Thymus (tissue), 11 donors: ENCODE measurements around the gene GLTPD2. TPM values are rescaled to one million over a fixed set of nuclear protein-coding genes. Genes with fewer than 3 reads are reported as not detected.

Source experiments
- DNase-seq, 9 donors: peaks; one replicate each; pipeline ENCODE4 v3.0.0-alpha.2; 2013; ENCODE audit warnings: low spot score in 9 of 9, low read depth in 6 of 9, missing footprints in 1 of 9
- H3K27ac ChIP-seq, 2 donors: one replicate each; pipeline ENCODE4 v1.5.1; 2013; ENCODE audit warnings: control low read depth in 1 of 2, low read depth in 1 of 2, low read length in 1 of 2, mild to moderate bottlenecking in 1 of 2, moderate library complexity in 1 of 2
- H3K27me3 ChIP-seq, 2 donors: one replicate each; pipeline ENCODE4 v1.5.1; 2013; ENCODE audit warnings: low read length in 1 of 2; ENCODE audit not compliant: control insufficient read depth in 2 of 2, insufficient read depth in 1 of 2
- H3K36me3 ChIP-seq, 2 donors: one replicate each; pipeline ENCODE4 v1.5.1; 2013; ENCODE audit warnings: low read length in 1 of 2, mild to moderate bottlenecking in 1 of 2, moderate library complexity in 1 of 2; ENCODE audit not compliant: control insufficient read depth in 2 of 2, insufficient read depth in 2 of 2
- H3K4me1 ChIP-seq, 2 donors: one replicate each; pipeline ENCODE4 v1.5.1; 2013; ENCODE audit warnings: low read length in 2 of 2; ENCODE audit not compliant: control insufficient read depth in 2 of 2, insufficient read depth in 2 of 2
- H3K4me3 ChIP-seq, 2 donors: one replicate each; pipeline ENCODE4 v1.5.1; 2013; ENCODE audit warnings: low read length in 2 of 2, control low read depth in 1 of 2, mild to moderate bottlenecking in 1 of 2
- H3K9me3 ChIP-seq, 2 donors: one replicate each; pipeline ENCODE4 v1.5.1; 2013; ENCODE audit warnings: low read length in 1 of 2, mild to moderate bottlenecking in 1 of 2; ENCODE audit not compliant: control insufficient read depth in 2 of 2, insufficient read depth in 1 of 2
- WGBS: extraction: QIAGEN DNeasy Blood & Tissue Kit; methylation state at CpG from one replicate; pipeline ENCODE4 v1.1.7; 2013; 5-methylcytosine and 5-hydroxymethylcytosine counted together
- polyA plus RNA-seq: library from polyadenylated mRNA; stranded (reverse); fragments of 200-250 nt; gene quantifications from one replicate; pipeline ENCODE4 v1.2.3, GENCODE V29; 2013
- total RNA-seq: library from RNA; stranded (reverse); fragments of 120-200 nt; gene quantifications from one replicate; pipeline ENCODE4 v1.2.4, GENCODE V29; 2013
- donor health status: healthy.

The GLTPD2 gene
- total and polyA plus RNA-seq, 2 donors, result 0.14 to 0.16 TPM

DNA sequence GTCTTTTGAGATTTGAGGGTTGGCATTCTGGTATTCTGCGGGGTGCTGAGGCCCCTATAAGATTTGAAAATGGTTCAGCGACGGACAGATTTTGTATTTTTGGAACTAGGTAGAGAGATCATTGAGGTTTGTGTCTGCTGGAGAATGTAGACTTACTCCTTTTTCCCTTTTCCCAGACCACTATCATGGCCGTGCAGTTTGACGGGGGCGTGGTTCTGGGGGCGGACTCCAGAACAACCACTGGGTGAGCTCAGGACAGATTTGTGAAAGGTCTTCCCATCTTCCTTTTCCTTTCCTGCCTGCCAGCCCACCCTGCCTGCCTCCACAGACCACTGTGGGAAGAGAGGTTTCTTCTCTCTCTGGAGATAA, 7.8 kb downstream of the GLTPD2 start:
- Histone ChIP-seq H3K4me1 (peaks cover 5 to 12% of the 10 kb centered on the region in 2 donors), H3K27ac (peak overlapping the region in 1 of 2 donors; percentile 69), H3K27me3 (peaks cover 5 to 18% of the 10 kb centered on the region in 2 donors), H3K9me3 (peaks cover 0 to 5% of the 10 kb centered on the region in 2 donors), H3K4me3 (peak overlapping the region; percentile 94 to 100), H3K36me3 (peaks cover 17 to 18% of the 10 kb centered on the region in 2 donors)
- DNase-seq, result no peak
- 4% methylated on average over 7 of the region's 7 CpGs for WGBS

- no peak for DNase-seq
- H3K27ac ChIP-seq, result peak overlapping the region; percentile 62 to 73
- H3K36me3 ChIP-seq, result peaks cover 17 to 18% of the 10 kb centered on the region in 2 donors
- WGBS, result 83% methylated on average over 10 of the region's 10 CpGs
- peaks cover 5 to 12% of the 10 kb centered on the region in 2 donors for H3K4me1 ChIP-seq
- H3K27me3 ChIP-seq, result peaks cover 1 to 19% of the 10 kb centered on the region in 2 donors
- no peak overlapping the region for H3K4me3 ChIP-seq
- H3K9me3 ChIP-seq, result peaks cover 0 to 3% of the 10 kb centered on the region in 2 donors
These were observed 11.9 kb downstream of the GLTPD2 start for GRCh38 chr17:4800462-4801196.

GRCh38 chr17:4802228-4802627, 13.5 kb downstream of the GLTPD2 start, which contains the start of gene C17orf114:
Gene C17orf114 (minus strand): TSS chr17:4802328.
- Histone ChIP-seq H3K27me3 (peaks cover 16 to 32% of the 10 kb centered on the region in 2 donors), H3K4me3 (no peak within 1 kb of the TSS), H3K4me1 (peaks cover 3% of the 10 kb centered on the region in 2 donors), H3K36me3 (peaks cover 17 to 18% of the 10 kb centered on the region in 2 donors), H3K9me3 (no peaks in the 10 kb centered on the region), H3K27ac (peak within 1 kb of the TSS; percentile 62 to 73)
- WGBS, result 88% methylated on average over 9 of the region's 9 CpGs
- DNase-seq, result no peak

DNA sequence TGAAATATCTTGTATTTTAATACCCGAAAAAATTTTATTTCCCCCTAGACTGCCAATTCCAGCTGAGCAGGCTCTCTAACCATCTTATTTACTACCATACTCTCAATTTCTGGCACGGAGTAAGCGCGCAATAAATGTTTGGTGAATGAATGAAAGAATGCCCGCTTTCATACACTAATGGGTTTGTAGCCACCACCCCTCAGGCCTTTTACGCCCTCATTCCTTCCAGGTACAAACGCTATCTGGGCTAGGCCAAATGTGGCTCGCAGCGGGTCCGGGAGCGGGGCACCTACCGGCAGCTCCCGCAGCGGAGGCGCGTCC, 17.7 kb downstream of the GLTPD2 start:
- no peak for DNase-seq
- Histone ChIP-seq H3K9me3 (no peaks in the 10 kb centered on the region), H3K4me1 (peaks cover 0 to 3% of the 10 kb centered on the region in 2 donors), H3K27ac (no peak overlapping the region), H3K36me3 (no peaks in the 10 kb centered on the region), H3K27me3 (peaks cover 25 to 62% of the 10 kb centered on the region in 2 donors), H3K4me3 (peak overlapping the region; percentile 21 to 52)
- 5% methylated on average over 16 of the region's 16 CpGs for WGBS

DNA sequence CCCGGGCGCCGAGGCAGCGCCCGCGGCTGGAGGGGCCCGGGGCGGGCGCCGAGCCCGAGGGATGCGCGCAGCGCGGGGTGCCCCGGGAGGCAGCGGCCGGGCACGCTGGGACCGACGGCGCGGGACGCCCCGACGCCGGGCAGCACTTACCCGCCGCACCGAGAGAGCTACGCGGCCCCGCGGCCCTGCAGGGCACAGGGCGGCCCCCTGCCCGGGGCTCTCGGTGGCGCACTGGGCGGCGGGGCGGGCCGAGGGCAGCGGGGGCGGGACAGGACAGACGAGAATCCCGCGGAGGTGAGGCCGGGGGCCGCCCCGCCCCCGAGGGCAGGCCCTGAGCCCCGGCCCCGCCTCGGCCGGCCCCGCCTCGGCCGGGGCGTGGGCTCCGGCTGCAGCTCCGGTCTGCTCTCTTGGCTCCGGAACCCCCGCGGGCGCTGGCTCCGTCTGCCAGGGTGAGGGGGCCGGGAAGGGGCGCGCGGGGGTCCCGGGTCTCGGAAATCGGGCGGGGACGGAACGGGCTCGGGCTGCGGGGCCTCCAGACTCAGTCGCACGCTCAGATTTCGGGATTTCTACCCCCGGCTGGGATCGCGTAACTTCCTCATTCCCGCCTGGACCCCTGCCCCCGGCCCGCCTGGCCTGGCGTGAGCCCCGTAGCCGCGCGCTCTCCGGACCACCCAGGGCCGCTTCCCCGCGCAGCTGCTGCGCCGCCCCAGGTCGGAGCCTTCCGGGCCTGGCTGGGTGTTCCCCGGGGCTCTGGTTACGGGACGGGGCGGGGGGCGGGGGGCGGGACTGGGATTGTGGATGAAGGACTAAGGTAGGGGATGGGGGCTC, 18.2 kb downstream of the GLTPD2 start, which contains the start of gene PLD2:
PLD2 (plus strand) TSS at position 376 of the 828 bp plus-strand sequence. CDS start 621 bp downstream, outside the sequence.
- peak in 6 of 9 donors; percentile 41 to 78 (median 56) for DNase-seq
- Histone ChIP-seq H3K27me3 (peaks cover 25 to 62% of the 10 kb centered on the region in 2 donors), H3K36me3 (no peaks in the 10 kb centered on the region), H3K9me3 (no peaks in the 10 kb centered on the region), H3K27ac (peak within 1 kb of the TSS in 1 of 2 donors; percentile 33), H3K4me3 (peak within 1 kb of the TSS; percentile 39 to 52), H3K4me1 (peaks cover 0 to 3% of the 10 kb centered on the region in 2 donors)
- WGBS, result 1% methylated on average over 106 of the region's 106 CpGs

- Histone ChIP-seq H3K36me3 (no peaks in the 10 kb centered on the region), H3K4me3 (peak overlapping the region; percentile 39 to 52), H3K9me3 (no peaks in the 10 kb centered on the region), H3K27me3 (peaks cover 25 to 61% of the 10 kb centered on the region in 2 donors), H3K4me1 (peaks cover 0 to 3% of the 10 kb centered on the region in 2 donors), H3K27ac (peak overlapping the region in 1 of 2 donors; percentile 33)
- no peak for DNase-seq
- WGBS, result 49% methylated on average over 32 of the region's 32 CpGs
These were observed 19.0 kb downstream of the GLTPD2 start for GRCh38 chr17:4807605-4808377.

GRCh38 chr17:4808378-4808767, 19.6 kb downstream of the GLTPD2 start:
- peaks cover 25 to 61% of the 10 kb centered on the region in 2 donors for H3K27me3 ChIP-seq
- H3K4me3 ChIP-seq, result peak overlapping the region in 1 of 2 donors; percentile 39
- no peaks in the 10 kb centered on the region for H3K36me3 ChIP-seq
- no peaks in the 10 kb centered on the region for H3K9me3 ChIP-seq
- no peak for DNase-seq
- H3K27ac ChIP-seq, result peak overlapping the region in 1 of 2 donors; percentile 11
- H3K4me1 ChIP-seq, result peaks cover 0 to 3% of the 10 kb centered on the region in 2 donors
- 82% methylated on average over 6 of the region's 6 CpGs for WGBS

GRCh38 chr17:4810696-4811290, 22.0 kb downstream of the GLTPD2 start:
- Histone ChIP-seq H3K27ac (no peak overlapping the region), H3K36me3 (no peaks in the 10 kb centered on the region), H3K27me3 (peaks cover 22 to 49% of the 10 kb centered on the region in 2 donors), H3K4me3 (no peak overlapping the region), H3K9me3 (no peaks in the 10 kb centered on the region), H3K4me1 (peaks cover 0 to 3% of the 10 kb centered on the region in 2 donors)
- no peak for DNase-seq
- WGBS, result 58% methylated on average over 13 of the region's 13 CpGs
